SK-N-DZ (cell line): Measurements from ENCODE around the gene PTPRJ.

Experiments used
- DNase-seq: peaks from one replicate; pipeline ENCODE4 v3.0.0-alpha.2; 2015; ENCODE audit warnings: low spot score
- small RNA-seq, 2 experiments: library from RNA; depleted of rRNA; stranded (forward); fragments of <200 nt; gene quantifications; one replicate each; pipeline ENCODE3, GENCODE V24; 2014

The PTPRJ gene

DNA sequence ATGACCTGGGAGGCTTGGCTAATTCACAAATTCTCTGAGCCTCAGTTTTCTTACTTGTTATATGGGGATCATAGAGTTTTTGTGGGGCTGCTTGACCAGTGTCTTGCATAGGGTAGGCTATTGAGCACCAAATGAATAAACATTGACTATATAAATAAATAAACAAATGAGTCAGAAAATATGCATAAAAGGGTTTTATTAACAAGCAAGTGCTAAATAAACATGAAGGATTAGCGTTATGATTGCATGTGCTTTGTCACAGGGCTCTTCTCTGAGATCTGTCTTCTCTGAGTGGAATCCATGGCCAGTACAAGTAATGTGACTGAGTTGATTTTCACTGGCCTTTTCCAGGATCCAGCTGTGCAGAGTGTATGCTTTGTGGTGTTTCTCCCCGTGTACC is 236.2 kb downstream of the PTPRJ start, which contains the start of gene OR4B1:
Gene OR4B1, plus strand, starts transcription at position 301 of the 400 bp plus-strand sequence. Its CDS starts 0 bp downstream, at position 301.
- DNase-seq, result no peak

Small RNAs within 50 kb of the gene (small RNA-seq; reads per million reads assigned to genes)
- gene MIR3161, result 0 reads per million in 2 experiments
